PC-3 (cell line): ENCODE data around the gene GOLGB1. TPM values are rescaled to one million over a fixed set of nuclear protein-coding genes. Genes with fewer than 3 reads are reported as not detected.

ENCODE experiments used
- ATAC-seq: fragments of 200-7000 bp; cut with Tn5 transposase; 2 replicates; pipeline ENCODE4 v1.9.1; 2020; ENCODE audit warnings: mild to moderate bottlenecking, moderate library complexity
- BruUV-seq: library from RNA; stranded (reverse); fragments of 400-500 nt; replicated peaks from 2 replicates; lab custom pipeline; 2021; lab: Mats Ljungman, UMichigan
- CTCF ChIA-PET: fragments of 300-600 bp; sonication (Branson Sonifier 250); formaldehyde crosslinking; loops from one replicate; lab custom pipeline; 2022; ENCODE audit warnings: antibody characterized with exemption; lab: Charles Lee
- POLR2A ChIA-PET: fragments of 300-600 bp; sonication (Branson Sonifier 250); formaldehyde crosslinking; loops from one replicate; lab custom pipeline; 2022; ENCODE audit warnings: antibody characterized with exemption; ENCODE audit not compliant: unreplicated experiment; lab: Charles Lee
- DNase-seq: peaks from one replicate; pipeline ENCODE4 v3.0.0-alpha.2; 2015
- H2AFZ ChIP-seq: fragments of 300-600 bp; sonication (generic); 2 replicates; pipeline ENCODE4 v1.6.0; 2016; ENCODE audit warnings: antibody characterized with exemption, low read length
- H3F3A ChIP-seq: fragments of 300-600 bp; sonication (generic); one replicate; pipeline ENCODE4 v1.6.0; 2017; ENCODE audit warnings: antibody characterized with exemption, low read length, control low read depth, mild to moderate bottlenecking; ENCODE audit not compliant: unreplicated experiment
- H3K27ac ChIP-seq: fragments of 300-600 bp; sonication (generic); 2 replicates; pipeline ENCODE4 v1.5.1; 2016; ENCODE audit warnings: mild to moderate bottlenecking, low read length
- H3K27me3 ChIP-seq: fragments of 300-600 bp; sonication (generic); 2 replicates; pipeline ENCODE4 v1.6.1; 2016; ENCODE audit warnings: low read length, mixed read lengths
- H3K36me3 ChIP-seq: fragments of 300-600 bp; sonication (generic); 2 replicates; pipeline ENCODE4 v1.6.1; 2016; ENCODE audit warnings: low read depth, mixed run types, low read length, mixed read lengths
- H3K4me1 ChIP-seq: fragments of 300-600 bp; sonication (generic); 2 replicates; pipeline ENCODE4 v1.5.1; 2016; ENCODE audit warnings: low read length; ENCODE audit not compliant: insufficient read depth
- H3K4me2 ChIP-seq: fragments of 300-600 bp; sonication (generic); 2 replicates; pipeline ENCODE4 v1.6.0; 2016; ENCODE audit warnings: low read length
- H3K4me3 ChIP-seq: fragments of 300-600 bp; sonication (generic); 2 replicates; pipeline ENCODE4 v1.5.1; 2016; ENCODE audit warnings: mild to moderate bottlenecking, low read length, mixed read lengths
- H3K79me2 ChIP-seq: fragments of 300-600 bp; sonication (generic); 2 replicates; pipeline ENCODE4 v1.6.1; 2017; ENCODE audit warnings: low read length, mixed read lengths
- H3K9ac ChIP-seq: fragments of 300-600 bp; sonication (generic); 2 replicates; pipeline ENCODE4 v1.6.0; 2016; ENCODE audit warnings: mild to moderate bottlenecking, low read length
- H3K9me2 ChIP-seq: fragments of 300-600 bp; sonication (generic); replicated peaks from 2 replicates; pipeline ENCODE4 v1.6.1; 2016; ENCODE audit warnings: mixed run types, low read length, mixed read lengths
- H3K9me3 ChIP-seq: fragments of 300-600 bp; sonication (generic); 2 replicates; pipeline ENCODE4 v1.6.1; 2016; ENCODE audit warnings: low read length, mixed read lengths
- H4K20me1 ChIP-seq: fragments of 300-600 bp; sonication (generic); 2 replicates; pipeline ENCODE4 v1.6.1; 2016; ENCODE audit warnings: low read length, mixed read lengths
- EZH2 ChIP-seq: fragments of 300-600 bp; sonication (generic); IDR thresholded peaks from one replicate; pipeline ENCODE4 v1.6.1; 2017; ENCODE audit warnings: antibody characterized with exemption, mild to moderate bottlenecking, low read length; ENCODE audit not compliant: unreplicated experiment
- EZH2phosphoT487 ChIP-seq: fragments of 300-600 bp; sonication (generic); IDR thresholded peaks from 2 replicates; pipeline ENCODE4 v1.6.1; 2018; ENCODE audit warnings: mild to moderate bottlenecking, antibody characterized with exemption, low read length, borderline replicate concordance
- intact Hi-C: fragments of 100-400 bp; cut with micrococcal nuclease; formaldehyde crosslinking; loops from 2 replicates; pipeline ENCODE4 v1.9.0; 2023
- total RNA-seq: library from RNA; depleted of rRNA; stranded (reverse); fragments of >200 nt; gene quantifications from 2 replicates; pipeline ENCODE4 v1.2.3, GENCODE V29; 2014
- TF ChIP-seq, protein P1 (sequence below): fragments of 300-600 bp; sonication (generic); conservative IDR thresholded peaks from 2 replicates; pipeline ENCODE4 v1.5.1; 2017; ENCODE audit warnings: antibody characterized with exemption, low read depth, mild to moderate bottlenecking, low read length

The GOLGB1 gene
- total RNA-seq, 1 experiment from 2014 or later = 31.6 TPM

DNA sequence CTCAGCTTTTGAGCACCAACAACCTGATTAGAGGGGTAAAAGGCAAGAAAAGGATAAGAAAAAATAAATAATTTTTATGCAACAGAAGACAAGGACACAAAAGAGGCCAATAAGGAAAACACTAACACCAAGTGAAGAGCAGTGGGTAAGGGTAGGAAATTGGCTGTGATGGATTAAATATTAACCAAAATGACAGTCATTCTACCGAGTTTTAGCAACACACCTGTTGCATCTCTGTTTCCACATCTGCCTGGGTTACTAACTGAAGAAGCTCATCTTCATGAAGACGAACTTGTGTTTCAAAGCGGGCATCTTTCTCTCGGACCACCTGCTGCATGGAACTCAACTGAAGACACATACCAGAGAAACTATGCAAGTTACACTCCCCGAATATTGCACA, 30.1 kb downstream of the GOLGB1 start:
- intact Hi-C loops = loop anchor here (10.0 kb wide), 1 partner anchor 175 kb away; the partner anchor contains the start of gene POLQ
- no peaks in the 10 kb centered on the region for H3K27me3 ChIP-seq
- TF ChIP-seq EZH2phosphoT487 (no peak), EZH2 (no peak)
- TF ChIP-seq, protein P1, sequence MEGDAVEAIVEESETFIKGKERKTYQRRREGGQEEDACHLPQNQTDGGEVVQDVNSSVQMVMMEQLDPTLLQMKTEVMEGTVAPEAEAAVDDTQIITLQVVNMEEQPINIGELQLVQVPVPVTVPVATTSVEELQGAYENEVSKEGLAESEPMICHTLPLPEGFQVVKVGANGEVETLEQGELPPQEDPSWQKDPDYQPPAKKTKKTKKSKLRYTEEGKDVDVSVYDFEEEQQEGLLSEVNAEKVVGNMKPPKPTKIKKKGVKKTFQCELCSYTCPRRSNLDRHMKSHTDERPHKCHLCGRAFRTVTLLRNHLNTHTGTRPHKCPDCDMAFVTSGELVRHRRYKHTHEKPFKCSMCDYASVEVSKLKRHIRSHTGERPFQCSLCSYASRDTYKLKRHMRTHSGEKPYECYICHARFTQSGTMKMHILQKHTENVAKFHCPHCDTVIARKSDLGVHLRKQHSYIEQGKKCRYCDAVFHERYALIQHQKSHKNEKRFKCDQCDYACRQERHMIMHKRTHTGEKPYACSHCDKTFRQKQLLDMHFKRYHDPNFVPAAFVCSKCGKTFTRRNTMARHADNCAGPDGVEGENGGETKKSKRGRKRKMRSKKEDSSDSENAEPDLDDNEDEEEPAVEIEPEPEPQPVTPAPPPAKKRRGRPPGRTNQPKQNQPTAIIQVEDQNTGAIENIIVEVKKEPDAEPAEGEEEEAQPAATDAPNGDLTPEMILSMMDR = no peak
- no peak overlapping the region for H3K4me2 ChIP-seq
- no peaks in the 10 kb centered on the region for H3K9me3 ChIP-seq
- H2AFZ ChIP-seq = no peak overlapping the region
- H3K4me1 ChIP-seq = no peaks in the 10 kb centered on the region
- H3K36me3 ChIP-seq = peaks cover 80% of the 10 kb centered on the region
- no peaks in the 10 kb centered on the region for H3K9me2 ChIP-seq
- DNase-seq = no peak
- POLR2A ChIA-PET = no interaction called here
- H3K27ac ChIP-seq = no peak overlapping the region
- CTCF ChIA-PET = no interaction called here
- no peaks in the 10 kb centered on the region for H3F3A ChIP-seq
- no TSS peak for BruUV-seq
- H4K20me1 ChIP-seq = no peaks in the 10 kb centered on the region
- no peak overlapping the region for H3K4me3 ChIP-seq
- no peaks in the 10 kb centered on the region for H3K79me2 ChIP-seq
- H3K9ac ChIP-seq = no peak overlapping the region
- no peak for ATAC-seq

DNA sequence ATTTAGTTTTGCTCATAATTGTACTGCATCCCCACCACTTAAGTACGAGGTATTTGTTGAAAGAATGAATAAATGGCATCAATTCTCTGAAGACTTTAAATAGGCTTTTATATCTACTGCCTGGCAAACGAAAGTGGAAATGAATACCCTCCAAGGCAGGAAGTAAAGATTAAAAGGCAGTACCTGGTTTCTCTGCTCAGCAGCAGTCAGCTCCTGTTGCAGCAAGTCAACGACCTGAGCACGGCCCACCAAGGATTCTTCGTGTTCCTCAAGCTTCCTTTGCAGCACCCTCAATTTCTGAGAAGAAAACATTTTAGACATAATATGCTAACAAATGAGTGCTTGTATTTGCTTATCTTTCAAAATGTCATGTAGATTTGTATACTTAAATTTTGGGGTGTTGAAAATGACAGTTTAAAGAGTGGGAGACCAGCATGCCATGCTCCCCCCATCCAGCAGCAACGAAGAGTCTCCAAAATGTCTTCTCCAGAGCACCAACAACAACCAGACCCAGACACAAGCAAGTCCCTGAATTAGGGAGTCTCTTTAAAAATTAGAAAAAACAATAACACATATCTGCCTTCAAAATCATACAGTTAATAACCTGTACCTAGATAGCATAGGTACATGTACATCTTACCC, 31.2 kb downstream of the GOLGB1 start:
- no peak overlapping the region for H3K27ac ChIP-seq
- H3K27me3 ChIP-seq = no peaks in the 10 kb centered on the region
- no peak for ATAC-seq
- no peaks in the 10 kb centered on the region for H3K79me2 ChIP-seq
- no peaks in the 10 kb centered on the region for H4K20me1 ChIP-seq
- no peaks in the 10 kb centered on the region for H3K9me2 ChIP-seq
- CTCF ChIA-PET = no interaction called here
- H3K4me2 ChIP-seq = no peak overlapping the region
- no peaks in the 10 kb centered on the region for H3K9me3 ChIP-seq
- H3F3A ChIP-seq = no peaks in the 10 kb centered on the region
- H3K4me3 ChIP-seq = no peak overlapping the region
- TF ChIP-seq EZH2phosphoT487 (no peak), EZH2 (no peak)
- TF ChIP-seq, protein P1 = no peak
- H3K9ac ChIP-seq = no peak overlapping the region
- DNase-seq = no peak
- intact Hi-C loops = loop anchor here (10.0 kb wide), 1 partner anchor 174 kb away; the partner anchor contains the start of gene POLQ
- no peak overlapping the region for H2AFZ ChIP-seq
- no peaks in the 10 kb centered on the region for H3K4me1 ChIP-seq
- POLR2A ChIA-PET = no interaction called here
- H3K36me3 ChIP-seq = peaks cover 77% of the 10 kb centered on the region
- no TSS peak for BruUV-seq

DNA sequence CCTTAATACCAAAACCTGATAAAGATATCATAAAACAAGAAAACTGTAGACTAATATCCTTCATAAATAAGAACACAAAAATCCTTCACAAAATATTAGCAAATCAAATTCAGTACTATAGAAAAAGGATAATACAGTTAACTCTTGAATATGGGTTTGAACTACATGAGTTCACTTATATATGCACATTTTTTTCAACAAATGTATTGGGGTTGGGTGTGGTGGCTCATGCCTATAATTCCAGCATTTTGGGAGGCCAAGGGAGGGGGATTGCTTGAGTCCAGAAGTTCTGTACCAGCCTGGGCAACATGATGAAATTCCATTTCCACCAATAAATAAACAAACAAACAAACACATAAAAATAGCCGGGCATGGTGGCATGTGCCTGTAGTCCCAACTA, 39.2 kb downstream of the GOLGB1 start:
- no peaks in the 10 kb centered on the region for H3K27me3 ChIP-seq
- H3K4me3 ChIP-seq = no peak overlapping the region
- no peak overlapping the region for H3K9ac ChIP-seq
- CTCF ChIA-PET = no interaction called here
- ATAC-seq (no peak), DNase-seq (no peak)
- H3K27ac ChIP-seq = no peak overlapping the region
- H3K4me2 ChIP-seq = no peak overlapping the region
- no TSS peak for BruUV-seq
- intact Hi-C loops = loop anchor here (10.0 kb wide), 1 partner anchor 166 kb away; the partner anchor contains the start of gene POLQ
- no peaks in the 10 kb centered on the region for H3K9me3 ChIP-seq
- no peak overlapping the region for H2AFZ ChIP-seq
- POLR2A ChIA-PET = no interaction called here
- H3K9me2 ChIP-seq = no peaks in the 10 kb centered on the region
- peaks cover 28% of the 10 kb centered on the region for H3K4me1 ChIP-seq
- TF ChIP-seq EZH2 (no peak), EZH2phosphoT487 (no peak)
- TF ChIP-seq, protein P1 = no peak
- H3F3A ChIP-seq = peaks cover 4% of the 10 kb centered on the region
- peaks cover 3% of the 10 kb centered on the region; the same call in 1 of the 2 replicates for H3K79me2 ChIP-seq
- peaks cover 21% of the 10 kb centered on the region for H3K36me3 ChIP-seq
- H4K20me1 ChIP-seq = peaks cover 12% of the 10 kb centered on the region
